ENCODE results near the gene RBM3.

The RBM3 gene

DNA sequence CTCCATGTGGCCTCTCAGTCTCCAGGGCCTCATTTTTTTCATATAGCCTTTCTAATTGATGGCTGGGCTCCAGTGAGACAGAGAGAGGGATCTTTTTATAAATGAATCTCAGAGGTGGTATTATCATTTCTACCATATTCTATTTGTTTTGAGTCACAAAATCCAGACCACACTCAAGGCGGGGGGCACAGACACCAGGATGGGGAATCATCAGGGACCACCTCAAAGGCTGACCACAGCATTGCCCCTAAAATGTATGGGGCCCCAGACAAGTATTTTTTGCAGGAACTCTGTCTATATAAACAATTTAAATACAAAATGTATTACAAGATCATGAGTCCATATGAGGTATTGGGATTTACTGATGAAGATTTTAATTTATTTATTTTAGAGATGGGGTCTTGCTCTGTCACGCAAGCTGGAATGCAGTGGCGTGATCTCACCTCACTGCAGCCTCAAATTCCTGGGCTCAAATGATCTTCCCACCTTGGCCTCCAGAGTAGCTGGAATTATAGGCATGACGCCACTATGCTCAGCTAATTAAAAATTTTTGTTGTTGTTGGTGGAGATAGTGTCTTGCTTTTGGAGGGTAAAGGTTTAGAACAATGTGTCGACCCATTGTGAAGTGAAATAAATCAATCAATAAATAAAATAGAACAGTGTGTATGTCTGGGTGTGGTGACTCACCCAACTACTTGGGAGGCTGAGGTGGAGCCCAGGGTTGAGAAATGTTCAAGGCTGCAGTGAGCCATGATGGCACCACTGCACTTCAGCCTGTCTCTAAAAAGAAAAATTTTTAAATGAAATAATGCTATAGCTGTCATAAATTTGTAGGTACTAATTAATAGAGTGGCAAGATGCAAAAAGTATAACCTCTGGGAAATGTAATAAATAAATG lies 52.4 kb downstream of the RBM3 start:
- DNase-seq, result no peak

All from stimulated activated CD4-positive, alpha-beta T cell treated with anti-CD3 and anti-CD28 coated beads, Interleukin-15, amount 100 ng/mL, for 24 hours (primary cell).